Measurements from ENCODE around the gene SEMA3E.

The SEMA3E gene

DNA sequence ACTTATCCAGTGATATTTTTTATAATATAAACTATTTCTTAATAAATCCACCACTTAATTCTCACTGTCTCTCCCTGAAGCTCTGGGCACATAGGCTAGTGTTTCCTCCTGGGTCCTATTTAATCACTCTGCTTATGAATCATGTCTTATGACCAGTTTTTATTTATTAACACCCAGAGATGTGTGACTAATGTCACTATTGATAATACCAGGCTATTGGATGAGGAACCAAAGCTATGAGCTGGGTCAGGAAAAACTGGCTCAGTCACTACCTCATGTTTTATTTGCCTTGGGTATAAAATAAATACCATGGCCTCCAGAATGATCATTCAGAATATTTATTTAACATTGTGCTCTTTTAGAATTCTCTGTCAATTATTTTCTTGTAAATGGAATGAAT, 5.2 kb downstream of the SEMA3E start:
- no peak for DNase-seq (ENCODE audit: extremely low spot score, insufficient read length, low read depth)
- FAIRE-seq = no peak

DNA sequence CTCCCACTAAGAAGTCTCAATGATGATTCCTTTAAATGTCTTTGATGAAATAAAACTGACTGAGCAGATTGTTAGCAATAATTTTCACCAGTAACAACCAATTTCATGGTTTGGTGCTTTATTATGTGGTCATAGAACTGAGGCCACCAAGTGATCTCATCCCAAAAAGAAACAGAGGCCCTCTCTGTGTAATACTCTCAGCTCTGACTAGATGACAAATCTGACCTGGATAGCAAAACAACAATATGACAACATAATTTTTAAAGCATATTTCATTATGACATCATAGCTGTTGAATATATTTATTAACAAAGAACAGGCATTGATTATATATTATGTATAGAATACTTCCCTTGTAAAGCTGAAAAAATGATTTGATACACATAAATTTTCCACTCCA, 5.9 kb downstream of the SEMA3E start:
- no peak for FAIRE-seq
- no peak for DNase-seq (ENCODE audit: extremely low spot score, insufficient read length, low read depth)

DNA sequence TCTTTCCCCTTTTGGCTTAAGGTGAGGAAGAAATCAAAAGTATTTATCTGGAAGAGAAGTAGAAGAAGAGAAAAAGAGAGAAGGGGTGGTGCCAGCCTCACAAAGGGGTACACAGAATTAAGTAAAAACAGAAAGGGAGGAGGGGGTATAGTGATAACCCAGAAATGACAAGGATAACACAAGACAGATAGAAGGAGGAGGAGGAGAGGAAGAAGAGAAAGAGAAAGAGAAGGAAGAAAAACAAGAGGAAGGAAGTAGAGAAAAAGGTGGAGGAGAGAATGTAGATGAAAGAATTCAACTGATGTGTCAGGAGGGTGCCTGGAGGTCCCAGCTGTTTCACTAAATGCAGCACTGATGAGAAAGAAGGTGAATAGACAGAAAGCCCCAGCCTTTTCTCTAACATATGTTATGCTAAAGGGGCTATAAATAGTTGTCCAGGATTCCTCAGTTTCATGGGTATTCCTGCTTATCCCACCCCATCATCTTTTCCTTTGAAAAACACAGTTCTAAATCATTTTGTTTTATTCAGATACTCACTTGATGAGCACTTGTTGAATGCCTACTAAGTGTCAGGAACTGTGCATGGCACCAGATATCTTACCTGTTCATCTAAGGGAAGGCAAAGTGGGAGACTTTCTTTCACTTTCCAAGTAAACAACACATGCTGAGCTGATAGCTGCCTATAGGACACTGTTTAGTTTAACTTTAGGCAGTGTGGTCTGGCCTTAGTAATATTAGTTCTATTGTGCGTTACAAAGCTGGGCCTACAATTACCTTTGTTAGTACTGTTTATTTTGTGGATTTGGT, 8.0 kb downstream of the SEMA3E start:
- FAIRE-seq (no peak), DNase-seq (ENCODE audit: extremely low spot score, insufficient read length, low read depth) (no peak)

DNA sequence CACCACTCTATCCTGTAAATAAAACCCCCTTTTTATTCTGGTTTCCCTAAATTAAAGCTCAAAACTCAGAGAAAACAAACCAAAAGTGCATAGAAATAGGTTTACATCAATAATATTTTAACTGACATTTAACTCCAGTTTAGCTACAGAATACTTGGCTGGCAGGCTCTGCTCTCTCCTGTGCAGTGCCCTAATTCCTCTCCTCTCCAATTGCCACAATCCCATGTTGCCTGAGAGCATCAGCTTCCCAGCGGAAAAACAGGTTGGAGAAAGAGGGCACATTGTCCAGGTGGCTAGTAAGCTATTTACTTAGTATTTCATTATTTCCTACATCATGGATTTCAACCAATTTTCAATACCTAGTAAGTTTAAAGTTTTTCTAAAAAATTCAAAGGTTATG, 8.7 kb downstream of the SEMA3E start:
- no peak for FAIRE-seq
- DNase-seq (ENCODE audit: extremely low spot score, insufficient read length, low read depth) = no peak

DNA sequence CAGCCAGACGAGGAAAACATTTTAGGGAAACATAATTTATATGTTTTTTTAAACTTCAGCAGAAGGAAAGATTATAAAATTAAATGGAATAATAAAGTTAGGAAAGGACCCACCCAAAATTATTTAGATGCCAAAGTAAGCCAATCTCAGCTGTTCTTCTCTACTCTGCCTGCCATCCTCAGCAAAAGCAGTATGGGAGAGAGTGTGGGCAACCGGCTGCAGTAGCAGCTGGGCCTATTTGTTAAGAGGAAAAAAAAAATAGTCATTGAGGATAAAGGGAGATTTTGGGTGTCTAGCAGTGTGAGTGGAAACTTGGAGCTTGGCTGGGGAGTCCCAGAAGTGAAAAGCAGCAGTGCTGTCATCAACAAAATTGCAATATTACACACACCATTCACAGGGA, 15.4 kb downstream of the SEMA3E start:
- no peak for FAIRE-seq
- no peak for DNase-seq (ENCODE audit: extremely low spot score, insufficient read length, low read depth)

- FAIRE-seq = no peak
These were observed 19.6 kb downstream of the SEMA3E start for GRCh38 chr7:83629117-83629880.

DNA sequence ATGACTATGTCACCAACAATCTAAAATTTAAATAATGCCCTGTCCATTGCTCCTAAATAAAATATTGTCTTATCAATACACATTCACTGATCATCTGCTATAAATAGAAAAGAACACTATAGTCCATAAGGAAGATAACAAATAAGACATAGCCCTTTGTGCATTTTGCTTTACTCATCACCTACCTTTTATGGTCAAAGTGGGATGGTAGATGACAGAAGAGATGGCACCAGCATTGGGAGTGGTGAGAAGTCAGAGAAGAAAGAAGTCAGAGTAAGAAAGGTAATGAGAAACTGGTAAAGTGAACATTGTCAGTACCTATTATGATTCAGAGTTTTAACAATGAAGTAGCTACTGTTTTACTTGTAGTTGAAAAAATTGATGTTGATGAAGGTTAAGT, 31.1 kb downstream of the SEMA3E start:
- no peak for FAIRE-seq
- DNase-seq (ENCODE audit: extremely low spot score, insufficient read length, low read depth) = no peak

More at GRCh38 chr7:83629117-83629880, 19.6 kb downstream of the SEMA3E start:
- no peak for DNase-seq (ENCODE audit: extremely low spot score, insufficient read length, low read depth)

DNA sequence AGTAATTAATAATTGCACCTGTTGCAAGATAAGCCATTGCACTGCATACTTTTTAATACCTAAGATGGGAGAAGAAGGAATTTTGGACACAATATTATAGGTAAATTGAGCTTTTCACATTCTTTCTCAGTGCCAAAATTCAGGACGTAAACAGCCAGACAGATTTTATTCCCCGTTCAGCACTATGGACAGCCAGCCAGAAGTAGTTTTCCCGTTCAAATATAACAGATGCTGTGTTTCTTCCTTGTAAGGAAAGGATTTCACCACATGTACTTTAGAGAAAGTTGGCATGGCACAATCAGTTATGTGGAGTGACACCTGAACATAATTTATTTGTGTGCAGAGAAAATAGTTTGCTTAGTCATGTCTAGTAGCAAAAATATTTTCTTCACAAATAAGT, 34.8 kb downstream of the SEMA3E start:
- DNase-seq (ENCODE audit: extremely low spot score, insufficient read length, low read depth) = no peak
- FAIRE-seq = no peak

DNA sequence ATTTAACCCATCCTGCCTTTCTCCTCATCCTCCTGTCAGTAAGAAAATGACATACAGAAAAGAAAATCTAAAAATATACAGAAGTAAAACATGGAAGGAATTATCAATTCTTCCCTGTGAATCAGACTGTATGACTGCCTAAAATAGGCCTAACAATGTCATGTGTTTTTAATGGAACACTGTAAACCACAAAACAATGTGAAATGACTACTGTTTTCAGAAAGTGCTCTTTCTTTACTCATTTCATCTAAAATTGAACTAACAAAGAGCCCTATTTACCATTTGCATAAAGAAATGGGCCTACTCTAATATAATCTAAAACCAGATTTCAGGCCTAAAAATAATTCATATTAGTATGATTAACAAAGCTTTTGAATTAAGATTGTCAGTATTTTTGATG, 35.7 kb downstream of the SEMA3E start:
- no peak for DNase-seq (ENCODE audit: extremely low spot score, insufficient read length, low read depth)
- FAIRE-seq = no peak

DNA sequence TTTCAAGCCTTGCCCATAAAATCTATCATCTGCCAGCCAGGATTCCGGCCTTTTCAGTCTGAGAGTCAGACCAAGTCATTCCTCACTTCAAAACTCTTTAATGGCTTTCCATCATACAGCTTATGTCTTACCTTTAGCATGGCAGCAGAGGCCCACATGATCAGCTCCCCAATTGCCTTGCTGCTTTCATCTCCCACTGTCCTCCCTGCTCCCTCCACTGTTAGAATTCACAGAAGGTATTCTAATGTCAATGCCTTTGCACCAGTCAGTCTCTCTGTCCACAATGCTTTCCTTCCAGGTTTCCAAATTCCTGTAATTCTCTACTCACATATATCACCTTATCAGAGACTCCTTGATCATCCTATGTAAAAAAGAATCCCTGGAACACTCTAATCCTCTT, 37.2 kb downstream of the SEMA3E start:
- FAIRE-seq (no peak), DNase-seq (ENCODE audit: extremely low spot score, insufficient read length, low read depth) (no peak)

- no peak for DNase-seq (ENCODE audit: extremely low spot score, insufficient read length, low read depth)
- no peak for FAIRE-seq
These were observed 38.2 kb downstream of the SEMA3E start for GRCh38 chr7:83610649-83611304.

DNA sequence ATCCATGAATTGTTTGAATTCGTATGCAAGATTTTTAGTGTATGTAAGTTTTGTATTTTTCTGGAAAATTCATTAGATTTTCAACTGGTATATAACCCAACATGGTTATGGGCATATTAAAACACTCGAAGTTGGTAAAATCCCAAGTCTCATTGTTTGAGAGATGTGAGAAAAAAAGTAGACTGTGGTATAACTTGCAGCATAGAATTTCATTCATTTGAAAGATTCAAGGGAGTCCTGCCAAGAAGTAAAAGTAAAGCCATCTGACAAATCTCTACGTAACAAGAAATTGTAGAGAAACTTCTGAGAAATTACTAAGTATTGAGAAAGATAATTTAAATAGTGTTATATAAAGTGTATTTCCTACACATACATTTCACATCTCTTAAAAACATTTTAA, 40.2 kb downstream of the SEMA3E start:
- no peak for FAIRE-seq

DNA sequence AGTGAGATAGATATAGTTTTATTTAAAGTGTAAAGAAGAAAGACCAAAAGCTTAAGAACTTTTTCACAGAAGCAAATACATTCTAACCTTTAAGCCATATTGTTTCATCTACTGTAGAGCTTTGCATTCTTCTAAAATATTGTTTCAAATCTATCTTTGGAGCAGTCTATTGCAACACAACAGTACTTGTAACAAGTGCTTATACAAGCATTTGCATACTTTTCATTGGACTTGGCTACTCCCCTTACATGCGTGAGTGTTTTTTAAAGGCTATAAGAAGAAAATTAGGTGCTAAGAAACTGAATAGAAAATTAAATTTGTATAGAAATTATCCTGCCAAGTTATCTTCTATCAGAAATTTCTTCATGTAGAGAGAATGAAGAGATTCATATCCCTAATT, 45.3 kb downstream of the SEMA3E start:
- DNase-seq (ENCODE audit: extremely low spot score, insufficient read length, low read depth) = no peak
- FAIRE-seq = no peak

More for the DNA sequence above, 40.2 kb downstream of the SEMA3E start:
- DNase-seq (ENCODE audit: extremely low spot score, insufficient read length, low read depth) = no peak

GRCh38 chr7:83599131-83599530, 49.8 kb downstream of the SEMA3E start:
- FAIRE-seq = no peak
- no peak for DNase-seq (ENCODE audit: extremely low spot score, insufficient read length, low read depth)

- FAIRE-seq (no peak), DNase-seq (ENCODE audit: extremely low spot score, insufficient read length, low read depth) (no peak)
These were observed 54.9 kb downstream of the SEMA3E start for GRCh38 chr7:83593921-83594475.

DNA sequence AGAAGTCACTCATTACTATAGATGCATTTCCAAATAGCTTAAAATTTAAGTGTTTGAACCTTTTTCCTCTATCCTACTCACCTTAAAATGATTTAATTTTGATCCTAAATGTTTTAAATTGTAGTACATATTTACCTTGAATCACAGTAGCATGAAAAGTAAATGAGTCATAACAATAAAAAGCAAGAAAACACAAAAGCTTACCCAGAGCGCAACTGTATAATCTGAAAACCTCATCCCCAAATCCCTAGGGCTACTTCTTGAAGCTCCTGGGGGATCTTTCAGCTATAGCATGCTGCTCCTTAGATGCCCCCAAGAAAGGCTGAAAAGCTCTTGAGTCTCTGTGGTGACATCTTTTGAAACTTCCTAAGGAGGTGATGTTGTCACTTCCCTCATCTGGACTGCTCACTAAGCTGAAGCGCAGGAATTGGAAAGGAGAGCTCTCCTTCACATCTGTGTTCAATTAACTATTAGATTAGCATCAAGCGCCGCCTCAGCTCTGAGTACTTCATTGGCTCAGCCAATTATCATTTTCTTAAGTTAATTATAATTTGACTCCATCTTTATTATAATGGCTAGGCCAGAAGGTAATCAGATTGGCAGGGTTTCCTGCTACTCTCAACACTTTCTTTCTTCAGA, 60.2 kb downstream of the SEMA3E start:
- no peak for DNase-seq (ENCODE audit: extremely low spot score, insufficient read length, low read depth)
- no peak for FAIRE-seq

- DNase-seq (ENCODE audit: extremely low spot score, insufficient read length, low read depth) = no peak
These were observed 62.7 kb downstream of the SEMA3E start for GRCh38 chr7:83586281-83586680.

DNA sequence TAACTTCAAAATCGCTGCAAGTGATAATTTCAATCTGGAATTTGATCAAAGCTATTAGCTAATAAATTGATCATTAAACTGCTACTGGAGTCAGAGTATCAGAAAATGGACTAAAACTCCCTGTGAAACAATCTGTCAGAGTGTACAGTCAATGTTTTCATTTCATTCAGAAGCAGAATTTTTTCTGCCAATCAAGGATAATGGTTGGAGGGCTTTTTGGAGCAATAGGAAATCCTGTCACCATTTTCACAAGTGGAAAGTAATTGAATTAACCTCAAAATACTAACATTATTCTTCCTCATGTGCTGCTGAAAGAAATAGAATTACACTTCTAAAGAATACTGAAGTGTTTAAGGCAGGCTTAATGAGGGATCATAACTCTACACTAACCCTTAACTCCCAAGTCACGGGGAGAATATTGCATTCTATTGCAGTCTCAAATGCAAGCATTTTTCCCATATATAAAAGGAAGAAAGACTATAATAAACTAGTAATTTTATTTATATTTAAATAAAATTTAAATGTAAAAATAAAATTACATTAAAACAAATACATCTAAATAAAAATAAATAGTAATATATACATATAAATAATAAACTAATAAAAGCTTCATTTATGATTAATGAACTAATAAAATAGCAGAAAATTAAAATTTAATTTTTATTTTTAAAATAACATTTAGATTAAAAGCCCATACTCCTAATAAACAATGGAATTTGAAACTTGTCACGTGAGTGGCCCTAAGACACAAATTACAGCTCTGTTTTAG, 67.1 kb downstream of the SEMA3E start:
- DNase-seq (ENCODE audit: extremely low spot score, insufficient read length, low read depth) = no peak
- no peak for FAIRE-seq

More at GRCh38 chr7:83586281-83586680, 62.7 kb downstream of the SEMA3E start:
- FAIRE-seq = no peak

DNA sequence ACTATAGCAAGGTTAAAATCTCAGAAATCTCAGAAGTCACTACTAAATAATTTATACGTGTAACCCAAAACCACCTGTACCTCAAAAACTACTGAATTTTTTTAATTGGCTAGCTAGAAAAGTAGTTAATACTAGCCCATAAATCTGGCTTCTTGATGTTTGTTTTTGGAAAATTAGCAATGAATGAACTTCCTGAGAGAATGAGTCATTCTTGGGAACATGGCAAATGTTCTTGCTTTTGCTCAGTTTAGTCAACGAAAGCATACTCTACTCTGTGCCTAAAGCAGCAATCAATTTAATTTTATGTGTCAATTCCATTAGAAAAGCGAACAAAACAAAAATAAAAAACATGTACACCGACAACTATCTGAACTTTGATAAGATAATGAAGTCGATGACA, 69.2 kb downstream of the SEMA3E start:
- no peak for DNase-seq (ENCODE audit: extremely low spot score, insufficient read length, low read depth)
- FAIRE-seq = no peak

All from GM18507 (cell line).